HEK293T (cell line): ENCODE measurements around the gene CSNK1D.

Source experiments
- ARNT ChIP-seq: fragments of 450-650 bp; IDR thresholded peaks from 2 replicates; pipeline ENCODE4 v1.6.1; 2017; ENCODE audit warnings: mild to moderate bottlenecking
- BHLHE40 ChIP-seq: fragments of 450-650 bp; IDR thresholded peaks from 2 replicates; pipeline ENCODE4 v1.6.1; 2016; ENCODE audit warnings: mild to moderate bottlenecking, moderate library complexity, borderline replicate concordance
- FOXA1 ChIP-seq: fragments of 450-650 bp; IDR thresholded peaks from 2 replicates; pipeline ENCODE4 v1.6.1; 2016; ENCODE audit warnings: mild to moderate bottlenecking
- FOXK2 ChIP-seq: fragments of 450-650 bp; IDR thresholded peaks from 2 replicates; pipeline ENCODE4 v1.6.1; 2016; ENCODE audit warnings: mild to moderate bottlenecking
- FOXM1 ChIP-seq: fragments of 450-650 bp; IDR thresholded peaks from 2 replicates; pipeline ENCODE4 v1.6.1; 2017; ENCODE audit warnings: mild to moderate bottlenecking, borderline replicate concordance
- TARDBP ChIP-seq: fragments of 450-650 bp; IDR thresholded peaks from 2 replicates; pipeline ENCODE4 v1.6.1; 2016
- ZNF384 ChIP-seq: fragments of 450-650 bp; IDR thresholded peaks from 2 replicates; pipeline ENCODE4 v1.6.1; 2016

- no peak for TF ChIP-seq FOXK2
- no peak for TF ChIP-seq TARDBP
- no peak for TF ChIP-seq FOXA1
- no peak for TF ChIP-seq FOXM1
- no peak for TF ChIP-seq ZNF384
- no peak for TF ChIP-seq ARNT
- no peak for TF ChIP-seq BHLHE40
Observed at GRCh38 chr17:82317394-82318168, 44.1 kb upstream of the CSNK1D start, which contains the start of gene CD7.
